Measurements from ENCODE around the gene HAPSTR1.

GRCh38 chr16:9125658-9126505 is 34.4 kb downstream of the HAPSTR1 start:
- TF ChIP-seq SPI1 (IDR thresholded peaks at IDR 0.05; ENCODE audit: borderline replicate concordance, low read depth), result no peak
- TF ChIP-seq, protein P1, sequence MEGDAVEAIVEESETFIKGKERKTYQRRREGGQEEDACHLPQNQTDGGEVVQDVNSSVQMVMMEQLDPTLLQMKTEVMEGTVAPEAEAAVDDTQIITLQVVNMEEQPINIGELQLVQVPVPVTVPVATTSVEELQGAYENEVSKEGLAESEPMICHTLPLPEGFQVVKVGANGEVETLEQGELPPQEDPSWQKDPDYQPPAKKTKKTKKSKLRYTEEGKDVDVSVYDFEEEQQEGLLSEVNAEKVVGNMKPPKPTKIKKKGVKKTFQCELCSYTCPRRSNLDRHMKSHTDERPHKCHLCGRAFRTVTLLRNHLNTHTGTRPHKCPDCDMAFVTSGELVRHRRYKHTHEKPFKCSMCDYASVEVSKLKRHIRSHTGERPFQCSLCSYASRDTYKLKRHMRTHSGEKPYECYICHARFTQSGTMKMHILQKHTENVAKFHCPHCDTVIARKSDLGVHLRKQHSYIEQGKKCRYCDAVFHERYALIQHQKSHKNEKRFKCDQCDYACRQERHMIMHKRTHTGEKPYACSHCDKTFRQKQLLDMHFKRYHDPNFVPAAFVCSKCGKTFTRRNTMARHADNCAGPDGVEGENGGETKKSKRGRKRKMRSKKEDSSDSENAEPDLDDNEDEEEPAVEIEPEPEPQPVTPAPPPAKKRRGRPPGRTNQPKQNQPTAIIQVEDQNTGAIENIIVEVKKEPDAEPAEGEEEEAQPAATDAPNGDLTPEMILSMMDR (IDR thresholded peaks at IDR 0.05; ENCODE audit: insufficient read depth, low read length), result no peak
- TF ChIP-seq, protein P2, sequence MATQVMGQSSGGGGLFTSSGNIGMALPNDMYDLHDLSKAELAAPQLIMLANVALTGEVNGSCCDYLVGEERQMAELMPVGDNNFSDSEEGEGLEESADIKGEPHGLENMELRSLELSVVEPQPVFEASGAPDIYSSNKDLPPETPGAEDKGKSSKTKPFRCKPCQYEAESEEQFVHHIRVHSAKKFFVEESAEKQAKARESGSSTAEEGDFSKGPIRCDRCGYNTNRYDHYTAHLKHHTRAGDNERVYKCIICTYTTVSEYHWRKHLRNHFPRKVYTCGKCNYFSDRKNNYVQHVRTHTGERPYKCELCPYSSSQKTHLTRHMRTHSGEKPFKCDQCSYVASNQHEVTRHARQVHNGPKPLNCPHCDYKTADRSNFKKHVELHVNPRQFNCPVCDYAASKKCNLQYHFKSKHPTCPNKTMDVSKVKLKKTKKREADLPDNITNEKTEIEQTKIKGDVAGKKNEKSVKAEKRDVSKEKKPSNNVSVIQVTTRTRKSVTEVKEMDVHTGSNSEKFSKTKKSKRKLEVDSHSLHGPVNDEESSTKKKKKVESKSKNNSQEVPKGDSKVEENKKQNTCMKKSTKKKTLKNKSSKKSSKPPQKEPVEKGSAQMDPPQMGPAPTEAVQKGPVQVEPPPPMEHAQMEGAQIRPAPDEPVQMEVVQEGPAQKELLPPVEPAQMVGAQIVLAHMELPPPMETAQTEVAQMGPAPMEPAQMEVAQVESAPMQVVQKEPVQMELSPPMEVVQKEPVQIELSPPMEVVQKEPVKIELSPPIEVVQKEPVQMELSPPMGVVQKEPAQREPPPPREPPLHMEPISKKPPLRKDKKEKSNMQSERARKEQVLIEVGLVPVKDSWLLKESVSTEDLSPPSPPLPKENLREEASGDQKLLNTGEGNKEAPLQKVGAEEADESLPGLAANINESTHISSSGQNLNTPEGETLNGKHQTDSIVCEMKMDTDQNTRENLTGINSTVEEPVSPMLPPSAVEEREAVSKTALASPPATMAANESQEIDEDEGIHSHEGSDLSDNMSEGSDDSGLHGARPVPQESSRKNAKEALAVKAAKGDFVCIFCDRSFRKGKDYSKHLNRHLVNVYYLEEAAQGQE (IDR thresholded peaks at IDR 0.05; ENCODE audit: insufficient replicate concordance, low read depth), result no peak

Measured in HL-60 (cell line).